Measurements from ENCODE around the gene SF3B1.
"Not testable (repeated sequence)": the region's sequence is repeated elsewhere in the genome, so short reads cannot be mapped to it uniquely, and the experiment has no call there.

The SF3B1 gene

DNA sequence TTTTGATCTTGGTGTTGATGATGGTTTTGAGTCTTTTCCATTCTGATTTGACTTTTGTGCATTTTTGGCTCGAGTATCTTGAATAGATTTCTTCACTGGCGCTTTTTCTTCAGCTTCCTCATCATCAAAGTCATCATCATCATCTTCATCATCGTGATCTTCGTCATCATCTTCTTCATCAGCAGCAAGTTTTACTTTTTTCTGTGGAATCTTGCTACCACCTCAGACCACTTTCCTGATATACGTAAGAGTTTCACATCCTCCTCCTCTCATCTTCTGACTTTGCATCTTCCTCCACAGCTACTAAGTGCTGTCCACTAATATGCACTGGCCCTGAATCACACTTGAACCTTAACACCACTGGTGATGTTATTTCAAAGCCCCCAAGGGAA is 54.9 kb downstream of the SF3B1 start:
- not testable (repeated sequence) for DNase-seq (ENCODE audit: low read depth)

- DNase-seq (ENCODE audit: low read depth): not testable (repeated sequence)
Observed at GRCh38 chr2:197379308-197379917, 55.4 kb downstream of the SF3B1 start.

DNA sequence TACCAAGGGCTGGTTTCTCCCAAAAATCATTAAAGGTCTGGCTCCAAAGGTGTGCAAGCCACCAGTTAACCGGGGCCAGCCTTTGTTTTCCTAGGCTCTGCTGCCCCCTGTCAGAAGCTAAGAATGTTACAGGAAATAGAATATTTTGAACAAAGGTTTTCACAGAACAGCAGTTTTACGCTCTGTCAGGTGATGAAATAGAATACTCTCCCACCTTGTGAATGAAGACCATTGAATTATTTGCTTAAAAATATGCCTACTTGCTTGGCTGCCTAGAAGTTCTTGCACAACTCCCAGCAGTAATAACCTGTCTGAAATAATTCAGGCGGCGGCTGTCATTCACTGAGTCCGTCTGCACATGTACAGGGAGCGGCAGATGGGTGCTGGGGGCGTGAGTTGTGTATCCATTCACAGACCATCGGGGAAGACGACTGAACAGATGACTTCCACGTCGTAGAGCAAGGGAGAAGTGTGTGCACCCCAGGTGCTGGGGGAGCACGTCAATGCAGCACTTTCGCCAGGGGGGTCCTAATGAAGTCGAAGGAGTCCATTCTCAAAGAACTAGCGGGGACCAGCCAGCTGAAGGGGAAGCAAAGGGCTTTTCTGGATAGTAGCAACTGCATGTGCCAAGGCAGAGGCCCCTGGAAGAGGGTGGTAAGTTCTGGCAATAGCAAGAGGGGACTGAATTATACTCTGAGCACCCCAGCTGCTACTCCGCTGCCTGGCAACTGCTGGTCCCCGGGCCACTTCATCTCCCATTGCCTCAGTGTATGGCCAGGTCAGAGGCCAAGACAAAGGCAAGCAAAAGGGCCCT is 56.1 kb downstream of the SF3B1 start:
- DNase-seq (ENCODE audit: low read depth): no peak

DNA sequence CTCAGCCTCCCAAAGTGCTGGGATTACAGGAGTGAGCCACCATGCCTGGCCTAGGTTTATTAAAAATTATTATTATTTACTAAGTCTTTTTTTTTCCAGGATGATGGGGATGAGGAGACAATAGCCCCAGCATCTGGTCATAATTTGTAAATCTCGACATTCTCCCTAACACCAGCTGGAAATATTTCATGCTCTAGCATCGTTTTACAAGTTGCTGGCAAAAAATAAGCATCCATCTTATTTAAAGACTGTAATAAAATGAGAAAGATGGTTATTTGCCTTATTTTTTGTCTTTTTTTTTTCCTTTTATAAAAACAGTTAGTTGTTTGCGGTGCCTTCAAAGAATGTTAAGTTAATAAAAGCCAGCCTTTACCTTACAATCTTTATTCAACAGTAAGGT is 56.7 kb downstream of the SF3B1 start:
- DNase-seq (ENCODE audit: low read depth): peak; percentile 27

DNA sequence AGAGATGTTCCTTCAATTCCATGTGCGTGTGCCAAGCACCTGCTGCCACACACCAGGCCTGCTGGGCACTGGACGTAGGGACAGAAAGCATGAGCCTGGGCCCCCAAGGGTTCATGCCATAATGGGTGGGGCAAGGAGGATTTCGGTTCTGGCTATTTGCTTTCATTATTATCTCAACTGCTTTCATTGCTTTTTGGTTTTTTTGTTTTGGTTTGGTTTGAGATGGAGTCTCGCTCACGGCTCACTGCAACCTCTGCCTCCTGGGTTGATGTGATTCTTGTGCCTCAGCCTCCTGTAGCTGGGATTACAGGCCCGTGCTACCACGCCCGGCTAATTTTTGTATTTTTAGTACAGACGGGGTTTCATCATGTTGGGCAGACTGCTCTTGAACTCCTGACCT is 57.2 kb downstream of the SF3B1 start:
- no peak for DNase-seq (ENCODE audit: low read depth)

GRCh38 chr2:197372592-197372991 is 62.2 kb downstream of the SF3B1 start:
- DNase-seq (ENCODE audit: low read depth): no peak

GRCh38 chr2:197370664-197371063 is 64.2 kb downstream of the SF3B1 start:
- not testable (repeated sequence) for DNase-seq (ENCODE audit: low read depth)

GRCh38 chr2:197369933-197370320 is 64.9 kb downstream of the SF3B1 start:
- no peak for DNase-seq (ENCODE audit: low read depth)

GRCh38 chr2:197369228-197369932 is 65.4 kb downstream of the SF3B1 start:
- DNase-seq (ENCODE audit: low read depth): no peak

DNA sequence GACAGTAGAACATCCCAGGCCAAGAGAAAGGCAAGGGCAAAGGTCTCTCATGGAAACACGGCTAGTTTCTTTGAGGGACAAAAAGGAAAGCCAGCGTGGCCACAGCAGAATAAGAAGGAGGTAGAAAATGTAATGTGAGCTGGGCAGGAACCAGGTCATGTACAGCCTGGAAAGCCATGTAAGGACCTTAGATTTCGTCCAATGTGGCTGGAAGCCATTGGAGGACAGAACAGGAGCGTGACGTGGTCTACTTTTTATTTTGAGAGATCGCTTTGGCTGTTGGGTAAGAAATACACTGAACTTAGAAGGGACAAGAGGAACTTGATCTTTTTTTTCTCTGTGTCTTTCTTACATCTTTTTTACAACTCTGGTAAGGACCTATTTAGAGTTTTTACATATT is 66.4 kb downstream of the SF3B1 start:
- DNase-seq (ENCODE audit: low read depth): no peak

DNA sequence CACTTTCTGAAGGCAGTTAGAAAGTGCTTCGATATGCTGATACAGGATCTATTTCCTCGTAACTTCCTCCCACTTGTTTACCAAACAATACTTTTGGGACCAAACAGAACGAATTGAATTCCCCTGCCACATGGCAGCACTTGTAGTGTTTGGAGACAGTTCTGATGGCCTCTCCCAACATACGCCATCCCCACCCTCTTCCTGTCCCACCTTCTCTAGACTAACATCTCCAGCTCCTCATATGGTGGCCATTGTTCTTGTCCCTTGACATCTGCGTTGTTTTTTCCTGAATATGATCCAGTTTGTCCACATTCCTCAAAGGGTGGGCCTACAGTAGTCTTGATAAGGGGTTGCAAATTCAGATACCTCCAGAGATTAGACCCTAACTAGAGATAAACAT is 70.8 kb downstream of the SF3B1 start:
- DNase-seq (ENCODE audit: low read depth): no peak

GRCh38 chr2:197360744-197361156 is 74.1 kb downstream of the SF3B1 start:
- DNase-seq (ENCODE audit: low read depth): peak; percentile 76

DNA sequence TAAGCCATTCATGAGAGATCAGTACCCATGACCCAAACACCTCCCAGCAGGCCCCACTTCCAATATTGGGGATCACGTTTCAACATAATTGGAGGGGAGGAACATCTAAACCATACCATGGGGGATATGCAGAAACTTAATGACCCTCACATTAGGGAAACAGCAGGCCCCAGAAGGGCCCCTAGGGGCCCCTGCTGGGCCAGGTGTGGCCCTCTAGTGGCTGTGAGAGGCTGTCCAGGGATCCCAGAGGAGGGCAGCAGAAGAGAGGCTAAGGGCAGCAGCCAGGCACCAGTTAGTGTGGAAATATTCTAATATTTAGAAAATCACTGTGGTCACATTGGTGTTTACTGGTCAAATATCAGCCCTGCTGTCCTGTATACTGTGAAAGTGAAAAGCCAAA is 75.0 kb downstream of the SF3B1 start:
- no peak for DNase-seq (ENCODE audit: low read depth)

DNA sequence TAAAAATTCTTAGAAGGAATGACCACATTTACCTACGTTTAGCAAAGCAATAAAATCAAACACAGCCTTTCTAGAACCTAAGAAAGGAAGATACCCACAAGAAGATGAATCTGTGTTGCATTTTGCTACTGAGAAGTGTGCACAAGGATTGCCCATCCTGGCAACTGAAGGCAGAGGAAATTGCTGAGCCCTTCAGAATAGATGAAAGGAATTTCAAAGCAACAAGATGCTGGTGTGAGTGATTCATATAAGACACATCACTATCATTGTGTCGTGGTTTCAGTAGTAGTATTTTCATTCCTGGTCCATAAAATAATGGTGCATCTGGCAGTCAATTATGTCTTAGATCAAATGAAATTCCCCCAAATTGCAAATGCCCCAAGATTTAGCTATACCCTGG is 75.9 kb downstream of the SF3B1 start:
- no peak for DNase-seq (ENCODE audit: low read depth)

DNA sequence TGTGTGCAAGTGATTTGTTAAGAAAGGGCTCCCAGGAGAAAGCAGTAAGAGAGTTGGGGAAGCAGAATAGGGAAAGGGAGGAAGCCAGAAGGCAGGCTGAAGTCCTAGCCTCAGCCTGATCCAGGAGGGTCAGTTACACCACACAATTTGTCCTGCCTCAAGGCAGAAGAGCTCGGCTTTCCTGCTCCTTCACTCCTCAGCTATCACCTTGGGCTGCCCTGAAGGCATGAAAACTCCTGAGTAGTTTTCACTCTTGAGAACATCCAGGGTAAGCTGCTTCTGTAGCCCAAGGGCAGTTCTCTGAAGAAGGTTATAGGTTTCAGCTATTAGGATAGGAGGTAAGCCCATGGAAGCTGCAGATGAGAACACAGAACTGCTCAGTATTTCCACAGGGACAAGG is 76.8 kb downstream of the SF3B1 start:
- no peak for DNase-seq (ENCODE audit: low read depth)

- DNase-seq (ENCODE audit: low read depth): no peak
Observed at GRCh38 chr2:197356136-197356535, 78.7 kb downstream of the SF3B1 start.

- DNase-seq (ENCODE audit: low read depth): no peak
Observed at GRCh38 chr2:197354169-197354558, 80.7 kb downstream of the SF3B1 start.

DNA sequence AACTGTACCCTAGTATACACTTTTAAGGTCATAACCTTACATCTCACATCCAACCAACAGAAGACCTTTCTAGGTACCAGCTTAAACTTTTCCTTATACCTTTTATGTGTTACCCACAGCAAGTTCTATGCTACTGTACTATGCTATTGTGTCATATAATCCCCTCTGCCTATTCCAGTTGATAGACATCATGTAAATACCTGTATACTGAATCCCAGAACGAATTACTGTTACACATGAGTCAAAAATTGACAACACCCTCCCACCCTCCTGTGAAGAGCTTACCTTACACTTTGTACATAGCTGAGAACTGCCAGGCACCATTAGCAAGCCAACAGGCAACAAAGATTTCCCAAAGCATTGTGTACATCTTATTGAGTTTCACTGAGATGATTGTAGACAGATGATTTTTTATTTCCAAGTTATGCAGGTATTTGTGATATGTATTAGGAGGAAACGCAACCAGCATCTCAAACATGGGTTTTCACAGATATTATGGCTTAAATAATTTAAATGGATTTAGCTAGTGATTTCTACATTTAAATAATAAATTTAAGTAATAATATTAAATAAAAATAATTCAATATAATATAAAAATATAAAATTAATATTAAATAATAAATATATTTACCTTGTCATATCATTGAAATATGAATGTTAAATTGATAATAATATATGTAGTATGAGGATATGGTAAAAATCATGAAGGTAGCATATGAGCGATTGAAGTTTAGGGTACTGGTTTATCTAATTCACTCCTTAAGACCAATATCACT is 81.2 kb downstream of the SF3B1 start:
- no peak for DNase-seq (ENCODE audit: low read depth)

DNA sequence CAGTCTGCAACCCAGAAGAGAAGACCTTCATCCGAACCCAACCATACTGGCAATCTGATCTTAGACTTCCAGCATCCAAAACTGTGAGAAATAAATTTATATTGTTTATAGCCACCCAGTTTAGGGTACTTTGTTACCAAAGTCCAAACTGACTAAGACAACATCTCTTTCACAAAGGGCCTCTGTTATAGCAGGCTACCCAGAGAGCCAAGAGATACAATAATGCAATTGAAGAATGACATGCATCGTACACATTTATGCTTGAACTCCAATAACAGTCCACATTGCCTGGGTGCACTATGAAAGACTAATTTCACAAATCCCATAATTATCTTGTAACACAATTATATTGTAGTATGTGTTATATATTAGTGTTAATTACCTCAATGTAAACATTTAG is 85.1 kb downstream of the SF3B1 start:
- DNase-seq (ENCODE audit: low read depth): no peak

- DNase-seq (ENCODE audit: low read depth): no peak
Observed at GRCh38 chr2:197348721-197349360, 86.0 kb downstream of the SF3B1 start.

- no peak for DNase-seq (ENCODE audit: low read depth)
Observed at GRCh38 chr2:197345846-197346370, 88.9 kb downstream of the SF3B1 start.

GRCh38 chr2:197343968-197344367 is 90.9 kb downstream of the SF3B1 start:
- DNase-seq (ENCODE audit: low read depth): not testable (repeated sequence)

Data from GM04504 (cell line).